Left kidney (tissue), 2 donors: ENCODE data around the gene TBC1D9. TPM values are rescaled to one million over a fixed set of nuclear protein-coding genes. Genes with fewer than 3 reads are reported as not detected.
A peak's percentile ranks its signal among the peaks of the same experiment; 100 is the strongest.

Experiments used
- DNase-seq: peaks from one replicate; pipeline ENCODE4 v3.0.0-alpha.2; 2013
- polyA plus RNA-seq: library from polyadenylated mRNA; unstranded; fragments of 120-200 nt; gene quantifications from one replicate; pipeline ENCODE4 v1.2.1, GENCODE V29; 2013; ENCODE audit not compliant: insufficient read length

TBC1D9 gene
- polyA plus RNA-seq, 1 donor, result 62.1 TPM

- DNase-seq, result no peak
Observed at GRCh38 chr4:140648716-140649308, 107.4 kb downstream of the TBC1D9 start.

GRCh38 chr4:140645614-140646412, 110.4 kb downstream of the TBC1D9 start:
- no peak for DNase-seq

GRCh38 chr4:140645196-140645595, 111.0 kb downstream of the TBC1D9 start:
- no peak for DNase-seq

- no peak for DNase-seq
Observed at GRCh38 chr4:140644470-140645185, 111.6 kb downstream of the TBC1D9 start.

- DNase-seq, result no peak
Observed at GRCh38 chr4:140643571-140644055, 112.6 kb downstream of the TBC1D9 start.

GRCh38 chr4:140642674-140643437, 113.3 kb downstream of the TBC1D9 start:
- no peak for DNase-seq

- DNase-seq, result peak; percentile 52
Observed at GRCh38 chr4:140641789-140642439, 114.3 kb downstream of the TBC1D9 start.

GRCh38 chr4:140641105-140641555, 115.1 kb downstream of the TBC1D9 start:
- DNase-seq, result no peak

- no peak for DNase-seq
Observed at GRCh38 chr4:140640150-140640748, 115.9 kb downstream of the TBC1D9 start.

GRCh38 chr4:140639066-140639465, 117.1 kb downstream of the TBC1D9 start:
- no peak for DNase-seq

GRCh38 chr4:140637836-140638235, 118.3 kb downstream of the TBC1D9 start:
- no peak for DNase-seq

GRCh38 chr4:140635606-140636005, 120.6 kb downstream of the TBC1D9 start:
- DNase-seq, result no peak

GRCh38 chr4:140633951-140634350, 122.2 kb downstream of the TBC1D9 start:
- DNase-seq, result no peak

- DNase-seq, result no peak
Observed at GRCh38 chr4:140633124-140633523, 123.1 kb downstream of the TBC1D9 start.

GRCh38 chr4:140630246-140630645, 125.9 kb downstream of the TBC1D9 start:
- no peak for DNase-seq

- DNase-seq, result no peak
Observed at GRCh38 chr4:140628016-140628415, 128.2 kb downstream of the TBC1D9 start.

- DNase-seq, result no peak
Observed at GRCh38 chr4:140626661-140627376, 129.4 kb downstream of the TBC1D9 start.

GRCh38 chr4:140622333-140622958, 133.7 kb downstream of the TBC1D9 start:
- DNase-seq, result no peak

- no peak for DNase-seq
Observed at GRCh38 chr4:140621161-140621560, 135.0 kb downstream of the TBC1D9 start.
